SU-DHL-6 (cell line): ENCODE data around the gene FAM177A1.

Experiments
- EZH2phosphoT487 ChIP-seq: fragments of 200-600 bp; sonication (generic), shearing (Covaris generic); conservative IDR thresholded peaks from 2 replicates; pipeline ENCODE4 v1.6.1; 2018; ENCODE audit warnings: mild to moderate bottlenecking, antibody characterized with exemption, low read length, moderate library complexity, mixed read lengths
- TF ChIP-seq, protein P1 (sequence below): fragments of 200-600 bp; sonication (generic); IDR thresholded peaks from one replicate; pipeline ENCODE4 v1.5.1; 2017; ENCODE audit warnings: antibody characterized with exemption, mild to moderate bottlenecking, low read length, moderate library complexity; ENCODE audit not compliant: insufficient read depth, poor library complexity, severe bottlenecking

- TF ChIP-seq, protein P1, sequence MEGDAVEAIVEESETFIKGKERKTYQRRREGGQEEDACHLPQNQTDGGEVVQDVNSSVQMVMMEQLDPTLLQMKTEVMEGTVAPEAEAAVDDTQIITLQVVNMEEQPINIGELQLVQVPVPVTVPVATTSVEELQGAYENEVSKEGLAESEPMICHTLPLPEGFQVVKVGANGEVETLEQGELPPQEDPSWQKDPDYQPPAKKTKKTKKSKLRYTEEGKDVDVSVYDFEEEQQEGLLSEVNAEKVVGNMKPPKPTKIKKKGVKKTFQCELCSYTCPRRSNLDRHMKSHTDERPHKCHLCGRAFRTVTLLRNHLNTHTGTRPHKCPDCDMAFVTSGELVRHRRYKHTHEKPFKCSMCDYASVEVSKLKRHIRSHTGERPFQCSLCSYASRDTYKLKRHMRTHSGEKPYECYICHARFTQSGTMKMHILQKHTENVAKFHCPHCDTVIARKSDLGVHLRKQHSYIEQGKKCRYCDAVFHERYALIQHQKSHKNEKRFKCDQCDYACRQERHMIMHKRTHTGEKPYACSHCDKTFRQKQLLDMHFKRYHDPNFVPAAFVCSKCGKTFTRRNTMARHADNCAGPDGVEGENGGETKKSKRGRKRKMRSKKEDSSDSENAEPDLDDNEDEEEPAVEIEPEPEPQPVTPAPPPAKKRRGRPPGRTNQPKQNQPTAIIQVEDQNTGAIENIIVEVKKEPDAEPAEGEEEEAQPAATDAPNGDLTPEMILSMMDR: no peak
- TF ChIP-seq EZH2phosphoT487: no peak
Observed at GRCh38 chr14:35113308-35113950, 67.4 kb downstream of the FAM177A1 start.
